ENCODE results near the gene RARS1. TPM values are rescaled to one million over a fixed set of nuclear protein-coding genes. Genes with fewer than 3 reads are reported as not detected.

The RARS1 gene
- total RNA-seq, 1 experiment from 2014 or later, result 137 TPM

- DNase-seq, result no peak
- CTCF ChIA-PET, result no interaction called here
- Mint-ChIP-seq H3K36me3 (ENCODE audit: insufficient read depth, unreplicated experiment) (peaks cover 74% of the 10 kb centered on the region), H3K27ac (ENCODE audit: unreplicated experiment) (no peak overlapping the region), H3K4me1 (ENCODE audit: low read depth, unreplicated experiment) (peaks cover 17% of the 10 kb centered on the region), H3K27me3 (ENCODE audit: unreplicated experiment) (no peaks in the 10 kb centered on the region), H3K4me3 (ENCODE audit: low read depth, unreplicated experiment) (no peak overlapping the region), H3K9me3 (ENCODE audit: low read depth, unreplicated experiment) (no peaks in the 10 kb centered on the region)
- no peak for TF ChIP-seq CTCF (IDR thresholded peaks at IDR 0.05; ENCODE audit: unreplicated experiment)
- intact Hi-C loops (cut with micrococcal nuclease; ENCODE audit: unreplicated experiment), result no loop called here
- no TSS peak for BruUV-seq (replicated peaks)
These were observed 14.5 kb upstream of the RARS1 start for GRCh38 chr5:168471785-168472184.

GRCh38 chr5:168472329-168472728, 13.9 kb upstream of the RARS1 start:
- no TSS peak for BruUV-seq (replicated peaks)
- peak; percentile 8 for DNase-seq
- no peak for TF ChIP-seq CTCF (IDR thresholded peaks at IDR 0.05; ENCODE audit: unreplicated experiment)
- H3K27ac Mint-ChIP-seq (ENCODE audit: unreplicated experiment), result peak overlapping the region; percentile 51
- no peaks in the 10 kb centered on the region for H3K27me3 Mint-ChIP-seq (ENCODE audit: unreplicated experiment)
- no peaks in the 10 kb centered on the region for H3K9me3 Mint-ChIP-seq (ENCODE audit: low read depth, unreplicated experiment)
- peaks cover 17% of the 10 kb centered on the region for H3K4me1 Mint-ChIP-seq (ENCODE audit: low read depth, unreplicated experiment)
- H3K4me3 Mint-ChIP-seq (ENCODE audit: low read depth, unreplicated experiment), result no peak overlapping the region
- CTCF ChIA-PET, result no interaction called here
- intact Hi-C loops (cut with micrococcal nuclease; ENCODE audit: unreplicated experiment), result no loop called here
- H3K36me3 Mint-ChIP-seq (ENCODE audit: insufficient read depth, unreplicated experiment), result peaks cover 76% of the 10 kb centered on the region

- CTCF ChIA-PET, result interaction anchor here (0.6 kb wide), 1 partner anchor 178 kb away, joined by 3 read pairs; no protein-coding TSS in a partner anchor
- intact Hi-C loops (cut with micrococcal nuclease; ENCODE audit: unreplicated experiment), result no loop called here
- Mint-ChIP-seq H3K4me1 (ENCODE audit: low read depth, unreplicated experiment) (peaks cover 17% of the 10 kb centered on the region), H3K4me3 (ENCODE audit: low read depth, unreplicated experiment) (no peak overlapping the region), H3K27ac (ENCODE audit: unreplicated experiment) (no peak overlapping the region), H3K27me3 (ENCODE audit: unreplicated experiment) (no peaks in the 10 kb centered on the region), H3K9me3 (ENCODE audit: low read depth, unreplicated experiment) (no peaks in the 10 kb centered on the region), H3K36me3 (ENCODE audit: insufficient read depth, unreplicated experiment) (peaks cover 70% of the 10 kb centered on the region)
- BruUV-seq (replicated peaks), result no TSS peak
- DNase-seq, result no peak
- no peak for TF ChIP-seq CTCF (IDR thresholded peaks at IDR 0.05; ENCODE audit: unreplicated experiment)
These were observed 12.0 kb upstream of the RARS1 start for GRCh38 chr5:168474319-168474718.

- CTCF ChIA-PET, result no interaction called here
- peaks cover 43% of the 10 kb centered on the region for H3K36me3 Mint-ChIP-seq (ENCODE audit: insufficient read depth, unreplicated experiment)
- intact Hi-C loops (cut with micrococcal nuclease; ENCODE audit: unreplicated experiment), result no loop called here
These were observed 9.2 kb upstream of the RARS1 start for GRCh38 chr5:168477060-168477459.

More at GRCh38 chr5:168477060-168477459, 9.2 kb upstream of the RARS1 start:
- H3K9me3 Mint-ChIP-seq (ENCODE audit: low read depth, unreplicated experiment), result no peaks in the 10 kb centered on the region
- TF ChIP-seq CTCF (IDR thresholded peaks at IDR 0.05; ENCODE audit: unreplicated experiment), result no peak
- H3K4me3 Mint-ChIP-seq (ENCODE audit: low read depth, unreplicated experiment), result no peak overlapping the region
- peaks cover 9% of the 10 kb centered on the region for H3K4me1 Mint-ChIP-seq (ENCODE audit: low read depth, unreplicated experiment)
- no TSS peak for BruUV-seq (replicated peaks)
- H3K27me3 Mint-ChIP-seq (ENCODE audit: unreplicated experiment), result no peaks in the 10 kb centered on the region
- no peak for DNase-seq
- peak overlapping the region; percentile 60 for H3K27ac Mint-ChIP-seq (ENCODE audit: unreplicated experiment)

Measured in Calu3 (cell line).